A673 (cell line): ENCODE measurements around the gene TBX4. TPM values are rescaled to one million over a fixed set of nuclear protein-coding genes. Genes with fewer than 3 reads are reported as not detected.

Experiments used
- BruUV-seq: library from RNA; stranded (reverse); fragments of 400-500 nt; replicated peaks from 2 replicates; lab custom pipeline; 2021; lab: Mats Ljungman, UMichigan
- CTCF ChIA-PET: fragments of 300-600 bp; sonication (Branson Sonifier 250); formaldehyde crosslinking; loops from one replicate; lab custom pipeline; 2022; ENCODE audit warnings: antibody characterized with exemption; lab: Charles Lee
- POLR2A ChIA-PET: fragments of 300-600 bp; sonication (Branson Sonifier 250); formaldehyde crosslinking; loops from one replicate; lab custom pipeline; 2022; ENCODE audit warnings: antibody characterized with exemption; ENCODE audit not compliant: low non-redundant PET; lab: Charles Lee
- DNase-seq: peaks from one replicate; pipeline ENCODE4 v3.0.0-alpha.2; 2015; ENCODE audit warnings: low spot score
- H3K27ac ChIP-seq: fragments of 200-600 bp; sonication (generic); 2 replicates; pipeline ENCODE4 v1.5.1; 2016; ENCODE audit warnings: mixed run types, low read depth, mild to moderate bottlenecking, mixed read lengths, antibody characterized with exemption, low read length; ENCODE audit not compliant: poor library complexity, severe bottlenecking
- H3K27me3 ChIP-seq: fragments of 200-600 bp; sonication (generic); replicated peaks from 2 replicates; pipeline ENCODE4 v1.6.1; 2017; ENCODE audit warnings: mixed run types, low read depth, mild to moderate bottlenecking, mixed read lengths, antibody characterized with exemption, low read length; ENCODE audit not compliant: insufficient read depth, poor library complexity
- H3K36me3 ChIP-seq: fragments of 200-600 bp; sonication (generic); 2 replicates; pipeline ENCODE4 v1.6.1; 2016; ENCODE audit warnings: mixed run types, mild to moderate bottlenecking, mixed read lengths, antibody characterized with exemption, low read length; ENCODE audit not compliant: insufficient read depth, poor library complexity, severe bottlenecking
- H3K4me1 ChIP-seq: fragments of 200-600 bp; sonication (generic); 2 replicates; pipeline ENCODE4 v1.6.1; 2017; ENCODE audit warnings: mixed run types, mild to moderate bottlenecking, mixed read lengths, antibody characterized with exemption, low read length; ENCODE audit not compliant: insufficient read depth, poor library complexity, severe bottlenecking
- H3K4me3 ChIP-seq: fragments of 200-600 bp; sonication (generic); 2 replicates; pipeline ENCODE4 v1.5.1; 2016; ENCODE audit warnings: low read depth, mixed run types, mild to moderate bottlenecking, mixed read lengths, low read length; ENCODE audit not compliant: poor library complexity, severe bottlenecking
- H3K9me3 ChIP-seq: fragments of 200-600 bp; sonication (generic); 2 replicates; pipeline ENCODE4 v1.6.1; 2016; ENCODE audit warnings: mixed run types, low read depth, mild to moderate bottlenecking, mixed read lengths, antibody characterized with exemption, low read length; ENCODE audit not compliant: poor library complexity, severe bottlenecking
- CTCF ChIP-seq: fragments of 300-800, 200-600 bp; sonication (generic); conservative IDR thresholded peaks from 2 replicates; pipeline ENCODE4 v1.5.1; 2017; ENCODE audit warnings: low read depth, mild to moderate bottlenecking, antibody characterized with exemption, low read length, moderate library complexity, mixed read lengths
- EZH2 ChIP-seq: fragments of 200-600 bp; sonication (generic); IDR thresholded peaks from 2 replicates; pipeline ENCODE4 v1.6.1; 2017; ENCODE audit warnings: borderline replicate concordance, low read depth, mild to moderate bottlenecking, mixed read lengths, antibody characterized with exemption, low read length; ENCODE audit not compliant: poor library complexity, severe bottlenecking
- intact Hi-C: fragments of 100-400 bp; cut with micrococcal nuclease; formaldehyde crosslinking; loops from one replicate; pipeline ENCODE4 v1.10.0; 2022; ENCODE audit not compliant: unreplicated experiment
- total RNA-seq: library from RNA; stranded (reverse); gene quantifications from 2 replicates; pipeline ENCODE4 v1.2.3, GENCODE V29; 2021

The TBX4 gene
- total RNA-seq, 1 experiment from 2014 or later: not detected

GRCh38 chr17:61504697-61505096, 52.5 kb downstream of the TBX4 start:
- POLR2A ChIA-PET: no interaction called here
- CTCF ChIA-PET: no interaction called here
- H3K4me1 ChIP-seq: no peaks in the 10 kb centered on the region
- TF ChIP-seq CTCF (no peak), EZH2 (no peak)
- DNase-seq: no peak
- H3K27ac ChIP-seq: no peak overlapping the region
- BruUV-seq: no TSS peak
- no peaks in the 10 kb centered on the region for H3K36me3 ChIP-seq
- no peaks in the 10 kb centered on the region for H3K27me3 ChIP-seq
- H3K4me3 ChIP-seq: no peak overlapping the region
- intact Hi-C loops: no loop called here
- H3K9me3 ChIP-seq: no peaks in the 10 kb centered on the region

GRCh38 chr17:61505846-61506627, 53.8 kb downstream of the TBX4 start:
- H3K4me3 ChIP-seq: no peak overlapping the region
- H3K36me3 ChIP-seq: no peaks in the 10 kb centered on the region
- intact Hi-C loops: no loop called here
- no peak overlapping the region for H3K27ac ChIP-seq
- H3K4me1 ChIP-seq: no peaks in the 10 kb centered on the region
- no peaks in the 10 kb centered on the region for H3K27me3 ChIP-seq
- ChIA-PET POLR2A (no interaction called here), CTCF (interaction anchor here (0.6 kb wide), 1 partner anchor 46 kb away, joined by 6 read pairs; no protein-coding TSS in a partner anchor)
- TF ChIP-seq CTCF: no peak
- BruUV-seq: no TSS peak
- DNase-seq: no peak
- no peaks in the 10 kb centered on the region for H3K9me3 ChIP-seq

- Histone ChIP-seq H3K4me1 (no peaks in the 10 kb centered on the region), H3K4me3 (no peak overlapping the region), H3K27me3 (no peaks in the 10 kb centered on the region), H3K27ac (no peak overlapping the region), H3K9me3 (no peaks in the 10 kb centered on the region), H3K36me3 (no peaks in the 10 kb centered on the region)
- no peak for DNase-seq
- TF ChIP-seq EZH2: no peak
- TF ChIP-seq CTCF: no peak
- no TSS peak for BruUV-seq
- POLR2A ChIA-PET: no interaction called here
- intact Hi-C loops: no loop called here
- CTCF ChIA-PET: no interaction called here
Observed at GRCh38 chr17:61507383-61508066, 55.3 kb downstream of the TBX4 start.
